Lower lobe of right lung (tissue), 2 donors: ENCODE data around the gene MPIG6B. TPM values are rescaled to one million over a fixed set of nuclear protein-coding genes. Genes with fewer than 3 reads are reported as not detected.

ENCODE experiments used
- ATAC-seq, 2 donors: fragments of 200-7000 bp; cut with Tn5 transposase; one replicate each; pipeline ENCODE4 v1.9.1; 2020 to 2022; ENCODE audit warnings: mild to moderate bottlenecking in 2 of 2, moderate library complexity in 2 of 2
- DNase-seq: peaks from one replicate; pipeline ENCODE4 v3.0.0-alpha.2; 2020
- H3K27ac ChIP-seq: fragments of 200-600 bp; one replicate; pipeline ENCODE4 v1.8.0; 2022
- H3K27me3 ChIP-seq: fragments of 200-600 bp; one replicate; pipeline ENCODE4 v1.8.0; 2022; ENCODE audit warnings: low read depth
- H3K36me3 ChIP-seq: fragments of 200-600 bp; one replicate; pipeline ENCODE4 v1.8.0; 2022; ENCODE audit warnings: mild to moderate bottlenecking
- H3K4me1 ChIP-seq: fragments of 200-600 bp; one replicate; pipeline ENCODE4 v1.8.0; 2022
- H3K4me3 ChIP-seq: fragments of 200-600 bp; one replicate; pipeline ENCODE4 v1.8.0; 2022; ENCODE audit warnings: mild to moderate bottlenecking
- H3K9me3 ChIP-seq: fragments of 200-600 bp; one replicate; pipeline ENCODE4 v1.8.0; 2022
- intact Hi-C: fragments of 100-400 bp; cut with DNase I; formaldehyde crosslinking; loops from one replicate; pipeline ENCODE4 v1.11.0; 2022
- total RNA-seq: library from RNA; stranded (reverse); fragmentation: NEBNext Ultra II Directional; extraction: Animal tissue kit (Norgen Biotek cat#: 25700); gene quantifications from one replicate; pipeline ENCODE4 v1.2.1, GENCODE V29; 2021
- TF ChIP-seq, protein P1 (sequence below): fragments of 200-600 bp; IDR thresholded peaks from one replicate; pipeline ENCODE4 v1.8.0; 2022; ENCODE audit warnings: antibody characterized with exemption, mild to moderate bottlenecking
- donor health status: DM: no; HTN: yes; CAD: no; lungs with severe emphysema.

MPIG6B gene
- total RNA-seq, 1 donor from 2014 or later, result 2.6 TPM

DNA sequence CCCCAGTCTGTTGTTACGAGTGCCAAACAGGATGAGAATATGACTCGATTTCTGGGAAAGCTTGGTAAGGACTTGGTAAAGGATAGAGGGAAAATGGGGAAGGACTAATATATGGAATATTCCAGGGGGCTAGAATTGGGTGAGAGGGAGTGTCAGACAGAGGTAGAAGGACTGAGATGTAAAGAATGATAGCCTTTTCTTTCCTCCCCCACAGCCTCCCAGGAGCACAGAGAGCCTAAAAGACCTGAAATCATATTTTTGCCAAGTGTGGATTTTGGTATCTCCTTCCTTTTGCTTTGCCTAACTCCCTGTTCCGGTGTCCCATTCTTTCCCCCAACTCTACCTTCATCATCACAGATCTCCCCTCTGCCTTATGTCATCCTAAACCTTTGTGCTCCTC is 19.7 kb downstream of the MPIG6B start:
- H3K27ac ChIP-seq, result no peak overlapping the region
- H3K4me1 ChIP-seq, result peaks cover 25% of the 10 kb centered on the region
- no peaks in the 10 kb centered on the region for H3K27me3 ChIP-seq
- H3K9me3 ChIP-seq, result no peaks in the 10 kb centered on the region
- intact Hi-C loops, result no loop called here
- no peak for ATAC-seq
- peaks cover 4% of the 10 kb centered on the region for H3K36me3 ChIP-seq
- no peak overlapping the region for H3K4me3 ChIP-seq
- DNase-seq, result no peak
- TF ChIP-seq, protein P1, sequence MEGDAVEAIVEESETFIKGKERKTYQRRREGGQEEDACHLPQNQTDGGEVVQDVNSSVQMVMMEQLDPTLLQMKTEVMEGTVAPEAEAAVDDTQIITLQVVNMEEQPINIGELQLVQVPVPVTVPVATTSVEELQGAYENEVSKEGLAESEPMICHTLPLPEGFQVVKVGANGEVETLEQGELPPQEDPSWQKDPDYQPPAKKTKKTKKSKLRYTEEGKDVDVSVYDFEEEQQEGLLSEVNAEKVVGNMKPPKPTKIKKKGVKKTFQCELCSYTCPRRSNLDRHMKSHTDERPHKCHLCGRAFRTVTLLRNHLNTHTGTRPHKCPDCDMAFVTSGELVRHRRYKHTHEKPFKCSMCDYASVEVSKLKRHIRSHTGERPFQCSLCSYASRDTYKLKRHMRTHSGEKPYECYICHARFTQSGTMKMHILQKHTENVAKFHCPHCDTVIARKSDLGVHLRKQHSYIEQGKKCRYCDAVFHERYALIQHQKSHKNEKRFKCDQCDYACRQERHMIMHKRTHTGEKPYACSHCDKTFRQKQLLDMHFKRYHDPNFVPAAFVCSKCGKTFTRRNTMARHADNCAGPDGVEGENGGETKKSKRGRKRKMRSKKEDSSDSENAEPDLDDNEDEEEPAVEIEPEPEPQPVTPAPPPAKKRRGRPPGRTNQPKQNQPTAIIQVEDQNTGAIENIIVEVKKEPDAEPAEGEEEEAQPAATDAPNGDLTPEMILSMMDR, result no peak

DNA sequence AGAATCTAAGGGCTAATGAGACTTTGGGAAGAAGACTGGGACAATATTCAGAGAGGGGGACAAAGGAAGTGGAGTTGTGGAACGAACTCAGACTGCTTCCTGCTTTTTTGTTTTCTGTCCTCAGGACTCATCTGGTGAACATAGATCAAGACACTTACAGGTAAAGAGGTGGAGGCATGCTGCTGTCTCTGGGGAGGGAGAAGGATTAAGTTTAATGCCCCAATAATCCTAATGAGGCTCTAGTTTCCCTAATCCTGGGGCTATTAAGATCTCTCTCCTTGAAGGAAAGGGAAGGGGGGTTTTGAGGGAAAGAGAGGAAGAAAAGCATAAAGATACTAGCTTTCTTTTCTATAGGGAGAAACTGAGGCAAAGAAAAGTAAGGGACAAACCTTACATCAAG is 21.2 kb downstream of the MPIG6B start:
- intact Hi-C loops, result no loop called here
- Histone ChIP-seq H3K36me3 (peaks cover 4% of the 10 kb centered on the region), H3K27me3 (no peaks in the 10 kb centered on the region), H3K4me1 (peaks cover 10% of the 10 kb centered on the region), H3K9me3 (no peaks in the 10 kb centered on the region), H3K27ac (no peak overlapping the region), H3K4me3 (no peak overlapping the region)
- no peak for DNase-seq
- no peak for ATAC-seq
- TF ChIP-seq, protein P1, result no peak

DNA sequence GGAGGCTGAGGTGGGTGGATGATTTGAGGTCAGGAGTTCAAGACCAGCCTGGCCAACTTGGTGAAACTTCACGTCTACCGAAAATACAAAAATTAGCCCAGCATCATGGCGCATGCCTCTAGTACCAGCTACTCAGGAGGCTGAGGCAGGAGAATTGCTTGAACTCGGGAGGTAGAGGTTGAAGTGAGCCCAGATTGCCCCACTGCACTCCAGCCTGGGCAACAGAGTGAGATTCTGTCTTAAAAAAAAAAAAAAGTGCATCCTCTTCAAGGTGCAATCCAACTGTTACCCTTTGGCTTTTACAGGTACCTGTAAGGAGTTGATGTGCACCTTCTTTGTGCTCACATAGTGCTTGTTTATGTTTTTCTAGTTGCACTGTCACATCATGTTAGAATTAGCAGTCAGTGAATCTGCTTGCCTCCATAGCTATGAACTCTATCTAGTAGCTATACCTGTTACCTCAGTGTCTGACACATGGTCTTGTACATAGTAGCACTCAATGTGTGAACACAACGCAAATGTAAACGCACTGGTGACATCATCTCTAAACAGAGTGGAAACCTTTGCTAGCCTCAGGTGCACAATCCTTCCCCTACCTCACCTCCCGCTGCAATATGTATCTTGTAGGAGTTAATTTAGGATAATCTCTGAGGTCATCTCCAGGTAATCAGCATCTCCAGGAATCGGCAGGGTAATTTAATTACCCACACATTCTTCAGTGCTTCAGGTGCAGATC is 26.3 kb downstream of the MPIG6B start:
- H3K27me3 ChIP-seq, result no peaks in the 10 kb centered on the region
- TF ChIP-seq, protein P1, result no peak
- intact Hi-C loops, result no loop called here
- DNase-seq, result no peak
- no peak overlapping the region for H3K27ac ChIP-seq
- no peak for ATAC-seq
- no peaks in the 10 kb centered on the region for H3K9me3 ChIP-seq
- H3K4me3 ChIP-seq, result no peak overlapping the region
- no peaks in the 10 kb centered on the region for H3K36me3 ChIP-seq
- no peaks in the 10 kb centered on the region for H3K4me1 ChIP-seq

GRCh38 chr6:31750411-31751022 is 27.3 kb downstream of the MPIG6B start:
- intact Hi-C loops, result no loop called here
- no peak overlapping the region for H3K27ac ChIP-seq
- DNase-seq (no peak), ATAC-seq (no peak)
- H3K9me3 ChIP-seq, result no peaks in the 10 kb centered on the region
- TF ChIP-seq, protein P1, result no peak
- H3K4me1 ChIP-seq, result no peaks in the 10 kb centered on the region
- H3K36me3 ChIP-seq, result no peaks in the 10 kb centered on the region
- no peaks in the 10 kb centered on the region for H3K27me3 ChIP-seq
- no peak overlapping the region for H3K4me3 ChIP-seq

- H3K4me1 ChIP-seq, result no peaks in the 10 kb centered on the region
- no peak overlapping the region for H3K27ac ChIP-seq
- no peaks in the 10 kb centered on the region for H3K27me3 ChIP-seq
- intact Hi-C loops, result no loop called here
- H3K4me3 ChIP-seq, result no peak overlapping the region
- no peaks in the 10 kb centered on the region for H3K9me3 ChIP-seq
- no peaks in the 10 kb centered on the region for H3K36me3 ChIP-seq
- TF ChIP-seq, protein P1, result no peak
- ATAC-seq, result no peak
- DNase-seq, result no peak
Observed at GRCh38 chr6:31752739-31753319, 29.7 kb downstream of the MPIG6B start.
